GM12878 (cell line): ENCODE data around the gene IQCF6. TPM values are rescaled to one million over a fixed set of nuclear protein-coding genes. Genes with fewer than 3 reads are reported as not detected.

Source experiments
- ATAC-seq: fragments of 200-7000 bp; cut with Tn5 transposase; 3 replicates; pipeline ENCODE4 v1.9.1; 2020; ENCODE audit warnings: mild to moderate bottlenecking, moderate library complexity
- BruUV-seq: library from RNA; stranded (reverse); fragments of 400-500 nt; replicated peaks from 2 replicates; lab custom pipeline; 2021; lab: Mats Ljungman, UMichigan
- CTCF ChIA-PET: fragments of 300-600 bp; sonication (Branson Sonifier 250); formaldehyde crosslinking; extraction: SDS; loops from one replicate; lab custom pipeline; 2021; ENCODE audit warnings: inconsistent platforms; lab: Yijun Ruan, JAX
- POLR2A ChIA-PET: fragments of 350-600 bp; formaldehyde crosslinking; extraction: SDS; loops from one replicate; lab custom pipeline; 2021; ENCODE audit warnings: inconsistent platforms; lab: Charles Lee
- RAD21 ChIA-PET: fragments of 300-600 bp; sonication (Branson Sonifier 250); formaldehyde crosslinking; loops from one replicate; lab custom pipeline; 2023; ENCODE audit warnings: antibody characterized with exemption; ENCODE audit not compliant: unreplicated experiment; lab: Charles Lee
- SMC1A ChIA-PET: fragments of 300-600 bp; sonication (Branson Sonifier 250); formaldehyde crosslinking; loops from one replicate; lab custom pipeline; 2023; ENCODE audit not compliant: unreplicated experiment, uncharacterized antibody; lab: Charles Lee
- DNase-seq: peaks from one replicate; pipeline ENCODE4 v3.0.0-alpha.2; 2011; ENCODE audit warnings: low read depth, low spot score
- FAIRE-seq: peaks from 3 replicates; lab custom pipeline; 2011; peaks lifted over from hg19 to GRCh38; lab: Jason Lieb, UNC
- H2AFZ ChIP-seq: 2 replicates; pipeline ENCODE4 v1.6.0; 2011; ENCODE audit warnings: low read depth, low read length, control low read depth; ENCODE audit not compliant: control insufficient read depth
- H3K27ac ChIP-seq: 2 replicates; pipeline ENCODE4 v1.5.1; 2011; ENCODE audit warnings: control low read depth; ENCODE audit not compliant: control insufficient read depth, insufficient read depth
- H3K27me3 ChIP-seq, 2 experiments: replicated peaks in 1 of 2; 2 replicates each; pipeline versions ENCODE4 v1.6.0 to v1.6.1; 2011; ENCODE audit warnings: low read length in 1 of 2; ENCODE audit not compliant: control insufficient read depth in 2 of 2, insufficient read depth in 2 of 2
- H3K36me3 ChIP-seq, 2 experiments: 2 replicates each; pipeline ENCODE4 v1.5.1; 2011; ENCODE audit warnings: low read length in 1 of 2; ENCODE audit not compliant: control insufficient read depth in 2 of 2, insufficient read depth in 2 of 2
- H3K4me1 ChIP-seq: 2 replicates; pipeline ENCODE4 v1.6.1; 2011; ENCODE audit warnings: mild to moderate bottlenecking, low read length, moderate library complexity, mixed read lengths; ENCODE audit not compliant: control insufficient read depth, insufficient read depth
- H3K4me2 ChIP-seq: 2 replicates; pipeline ENCODE4 v1.6.0; 2011; ENCODE audit warnings: control low read depth; ENCODE audit not compliant: control insufficient read depth, insufficient read depth
- H3K4me3 ChIP-seq: fragments of 200-600 bp; sonication (generic); 2 replicates; pipeline ENCODE4 v1.5.1; 2016
- H3K79me2 ChIP-seq: 2 replicates; pipeline ENCODE4 v1.6.0; 2011; ENCODE audit warnings: low read length; ENCODE audit not compliant: control insufficient read depth, insufficient read depth
- H3K9ac ChIP-seq: 2 replicates; pipeline ENCODE4 v1.8.0; 2011; ENCODE audit warnings: low read length, control low read depth, mixed read lengths; ENCODE audit not compliant: control insufficient read depth, insufficient read depth
- H3K9me3 ChIP-seq: replicated peaks from 3 replicates; pipeline ENCODE4 v1.5.1; 2011; ENCODE audit warnings: mild to moderate bottlenecking, low read length; ENCODE audit not compliant: control insufficient read depth, insufficient read depth
- H4K20me1 ChIP-seq: 2 replicates; pipeline ENCODE4 v1.6.0; 2011; ENCODE audit not compliant: control insufficient read depth, insufficient read depth
- ATF3 ChIP-seq: IDR thresholded peaks from 2 replicates; pipeline ENCODE4 v1.6.1; 2011; ENCODE audit warnings: low read depth, mild to moderate bottlenecking, low read length, moderate library complexity, borderline replicate concordance; ENCODE audit errors: extremely low read depth
- ATF7 ChIP-seq: fragments of 450-650 bp; IDR thresholded peaks from 2 replicates; pipeline ENCODE4 v1.6.1; 2016; ENCODE audit warnings: low read depth, mild to moderate bottlenecking
- BRCA1 ChIP-seq: IDR thresholded peaks from 2 replicates; pipeline ENCODE4 v1.6.1; 2011; ENCODE audit warnings: low read depth, low read length, improper control_type of control experiment
- CUX1 ChIP-seq: IDR thresholded peaks from 2 replicates; pipeline ENCODE4 v1.6.1; 2012; ENCODE audit warnings: improper control_type of control experiment, low read depth, low read length; ENCODE audit not compliant: insufficient replicate concordance
- FOXM1 ChIP-seq: IDR thresholded peaks from 2 replicates; pipeline ENCODE4 v1.6.1; 2012; ENCODE audit warnings: low read depth, mild to moderate bottlenecking, inconsistent platforms, low read length, moderate library complexity
- IRF3 ChIP-seq: fragments of 450-650 bp; IDR thresholded peaks from 2 replicates; pipeline ENCODE4 v1.6.1; 2014; ENCODE audit warnings: mild to moderate bottlenecking
- MYB ChIP-seq: fragments of 150-350 bp; IDR thresholded peaks from 2 replicates; pipeline ENCODE4 v1.6.1; 2014; ENCODE audit warnings: mild to moderate bottlenecking, low read depth, low read length, borderline replicate concordance
- NFYB ChIP-seq: IDR thresholded peaks from 2 replicates; pipeline ENCODE4 v1.6.1; 2011; ENCODE audit warnings: low read depth, mild to moderate bottlenecking, low read length, improper control_type of control experiment, moderate library complexity; ENCODE audit not compliant: insufficient read depth
- RBBP5 ChIP-seq: fragments of 200-600 bp; sonication (generic); conservative IDR thresholded peaks from 2 replicates; pipeline ENCODE4 v1.6.1; 2016
- SREBF2 ChIP-seq: IDR thresholded peaks from 2 replicates; pipeline ENCODE4 v1.6.1; 2012; ENCODE audit warnings: mild to moderate bottlenecking, low read length
- SUPT20H ChIP-seq: IDR thresholded peaks from 2 replicates; pipeline ENCODE4 v1.6.1; 2011; ENCODE audit warnings: low read depth, mild to moderate bottlenecking, low read length, moderate library complexity, borderline replicate concordance; ENCODE audit not compliant: control insufficient read depth
- TAF1 ChIP-seq: IDR thresholded peaks from 2 replicates; pipeline ENCODE4 v1.6.1; 2011; ENCODE audit warnings: mild to moderate bottlenecking, low read depth, low read length, borderline replicate concordance
- ZBTB11 ChIP-seq: fragments of 450-650 bp; formaldehyde crosslinking; IDR thresholded peaks from 2 replicates; pipeline ENCODE4 v1.5.0; 2022; ENCODE audit warnings: mild to moderate bottlenecking, missing genetic modification characterization
- ZSCAN29 ChIP-seq: fragments of 450-650 bp; IDR thresholded peaks from 2 replicates; pipeline ENCODE4 v1.6.1; 2017; ENCODE audit warnings: mild to moderate bottlenecking, moderate library complexity
- WGBS: methylation state at CpG from one replicate; pipeline ENCODE4 v1.1.6; 2016; ENCODE audit warnings: low lambda C conversion rate; ENCODE audit not compliant: insufficient replicate concordance, insufficient coverage; ENCODE audit errors: missing lambda C conversion rate; 5-methylcytosine and 5-hydroxymethylcytosine counted together
- in situ Hi-C: fragments of 300-500 bp; cut with MboI; formaldehyde crosslinking; loops from 9 replicates; pipeline ENCODE4 v1.14.3; 2018; ENCODE audit warnings: mixed read lengths
- intact Hi-C: fragments of 100-400 bp; cut with micrococcal nuclease; formaldehyde crosslinking; loops from one replicate; pipeline ENCODE4 v1.14.2; 2022; ENCODE audit not compliant: unreplicated experiment
- polyA plus RNA-seq, 11 experiments: library from polyadenylated mRNA; depleted of rRNA in 4 of 11; unstranded in 6 of 11; stranded (reverse) in 5 of 11; fragments of >200 nt; fragmentation: Nextera tagmentation in 4 of 11; fragmentation: Illumina TruSeq in 1 of 11; extraction: Ambion mirVana in 4 of 11; extraction: Trizol in 1 of 11; gene quantifications; 1 replicate in 1 of 11; 2 replicates in 10 of 11; pipeline versions ENCODE4 v1.2.1 to v1.2.3, GENCODE V29; 2011 to 2016; ENCODE audit warnings: inconsistent platforms in 2 of 11, missing spikeins in 2 of 11, low read depth in 1 of 11
- total RNA-seq, 4 experiments: library from RNA; depleted of rRNA in 3 of 4; stranded (reverse); fragments of >200 nt in 3 of 4; fragmentation: Illumina TruSeq in 1 of 4; extraction: Trizol in 1 of 4; gene quantifications; 2 replicates each; pipeline versions ENCODE4 v1.2.1 to v1.2.3, GENCODE V29; 2013 to 2021

Gene IQCF6
- total and polyA plus RNA-seq, 10 of the 15 experiments (the other 5 are each of a cell fraction or from before 2014, with no cell fraction given) = not detected

- in situ Hi-C loops = no loop called here
- TF ChIP-seq SREBF2 (no peak), ATF7 (no peak), FOXM1 (no peak), TAF1 (no peak), ATF3 (no peak), IRF3 (no peak), SUPT20H (no peak), ZSCAN29 (no peak), NFYB (no peak), CUX1 (no peak), RBBP5 (no peak), ZBTB11 (CRISPR knock-in tag) (no peak), BRCA1 (no peak), MYB (no peak)
Measured at GRCh38 chr3:51808934-51809333, 29.9 kb upstream of the IQCF6 start.

More at GRCh38 chr3:51808934-51809333, 29.9 kb upstream of the IQCF6 start:
- Histone ChIP-seq H3K4me3 (no peak overlapping the region), H4K20me1 (no peaks in the 10 kb centered on the region), H3K27ac (no peak overlapping the region), H3K79me2 (no peaks in the 10 kb centered on the region), H3K27me3 (peaks cover 0 to 3% of the 10 kb centered on the region in 2 experiments; a peak in 2 of 4 replicates), H3K36me3 (no peaks in the 10 kb centered on the region), H3K9me3 (no peaks in the 10 kb centered on the region), H3K4me2 (no peak overlapping the region), H2AFZ (no peak overlapping the region), H3K4me1 (no peaks in the 10 kb centered on the region), H3K9ac (no peak overlapping the region)
- no peak for FAIRE-seq
- ChIA-PET CTCF (no interaction called here), RAD21 (interaction anchor here (1.8 kb wide), 1 partner anchor 90 kb away, joined by 4 read pairs; no protein-coding TSS in a partner anchor), SMC1A (no interaction called here), POLR2A (no interaction called here)
- DNase-seq = no peak
- intact Hi-C loops = no loop called here
- WGBS = 48% methylated on average over 5 of the region's 5 CpGs
- ATAC-seq = no peak
- BruUV-seq = no TSS peak
